Common myeloid progenitor, CD34-positive (primary cell): Measurements from ENCODE around the gene LHX2.

Source experiments
- CTCF ChIA-PET: fragments of 350-600 bp; sonication (Branson Sonifier 250); formaldehyde crosslinking; loops from one replicate; lab custom pipeline; 2021; ENCODE audit warnings: antibody characterized with exemption; lab: Charles Lee
- POLR2A ChIA-PET: fragments of 350-600 bp; sonication (Branson Sonifier 250); formaldehyde crosslinking; loops from one replicate; lab custom pipeline; 2021; ENCODE audit warnings: antibody characterized with exemption; lab: Charles Lee
- DNase-seq, 3 donors: peaks; one replicate each; pipeline versions ENCODE4 v3.0.0 to v3.0.0-alpha.2; 2013
- H3K27ac ChIP-seq, 2 experiments: 1 replicate in 1 of 2; 2 replicates in 1 of 2; pipeline ENCODE4 v1.7.0; 2013; ENCODE audit warnings: inconsistent platforms in 2 of 2, low read length in 2 of 2, mild to moderate bottlenecking in 2 of 2, low read depth in 1 of 2, moderate library complexity in 1 of 2; ENCODE audit not compliant: severe bottlenecking in 2 of 2, insufficient read depth in 1 of 2, poor library complexity in 1 of 2
- H3K27me3 ChIP-seq, 5 experiments: replicated peaks in 2 of 5; 1 replicate in 3 of 5; 2 replicates in 2 of 5; pipeline versions ENCODE4 v1.6.1 to v1.7.0; 2013; ENCODE audit warnings: low read length in 4 of 5, mild to moderate bottlenecking in 2 of 5, moderate library complexity in 2 of 5, inconsistent platforms in 1 of 5; ENCODE audit not compliant: insufficient read depth in 5 of 5, control insufficient read depth in 4 of 5
- H3K36me3 ChIP-seq, 4 experiments: 1 replicate in 2 of 4; 2 replicates in 2 of 4; pipeline versions ENCODE4 v1.6.1 to v1.7.0; 2013; ENCODE audit warnings: low read length in 3 of 4, control low read depth in 1 of 4, mild to moderate bottlenecking in 1 of 4; ENCODE audit not compliant: control insufficient read depth in 4 of 4, insufficient read depth in 4 of 4
- H3K4me1 ChIP-seq, 4 experiments: 1 replicate in 3 of 4; 2 replicates in 1 of 4; pipeline versions ENCODE4 v1.6.1 to v1.7.1; 2013; ENCODE audit warnings: low read length in 3 of 4, mild to moderate bottlenecking in 3 of 4, control low read depth in 1 of 4, inconsistent platforms in 1 of 4, moderate library complexity in 1 of 4; ENCODE audit not compliant: control insufficient read depth in 4 of 4, insufficient read depth in 4 of 4; ENCODE audit errors: control extremely low read depth in 1 of 4
- H3K4me3 ChIP-seq, 7 experiments: 1 replicate in 4 of 7; 2 replicates in 3 of 7; pipeline versions ENCODE4 v1.5.1 to v1.7.0; 2013; ENCODE audit warnings: mild to moderate bottlenecking in 7 of 7, low read length in 6 of 7, moderate library complexity in 6 of 7, inconsistent platforms in 2 of 7, low read depth in 2 of 7, control low read depth in 1 of 7; ENCODE audit not compliant: insufficient read depth in 4 of 7, control insufficient read depth in 1 of 7; ENCODE audit errors: extremely low read depth in 1 of 7
- H3K9me3 ChIP-seq, 5 experiments: 1 replicate in 4 of 5; 2 replicates in 1 of 5; pipeline versions ENCODE4 v1.6.1 to v1.7.1; 2013; ENCODE audit warnings: low read length in 4 of 5, mild to moderate bottlenecking in 2 of 5, inconsistent platforms in 1 of 5, low read depth in 1 of 5, moderate library complexity in 1 of 5; ENCODE audit not compliant: control insufficient read depth in 4 of 5, insufficient read depth in 2 of 5; ENCODE audit errors: control extremely low read depth in 1 of 5
- WGBS: methylation state at CpG from one replicate; pipeline ENCODE4 v1.1.5; 2013; ENCODE audit not compliant: insufficient coverage; 5-methylcytosine and 5-hydroxymethylcytosine counted together

The LHX2 gene

DNA sequence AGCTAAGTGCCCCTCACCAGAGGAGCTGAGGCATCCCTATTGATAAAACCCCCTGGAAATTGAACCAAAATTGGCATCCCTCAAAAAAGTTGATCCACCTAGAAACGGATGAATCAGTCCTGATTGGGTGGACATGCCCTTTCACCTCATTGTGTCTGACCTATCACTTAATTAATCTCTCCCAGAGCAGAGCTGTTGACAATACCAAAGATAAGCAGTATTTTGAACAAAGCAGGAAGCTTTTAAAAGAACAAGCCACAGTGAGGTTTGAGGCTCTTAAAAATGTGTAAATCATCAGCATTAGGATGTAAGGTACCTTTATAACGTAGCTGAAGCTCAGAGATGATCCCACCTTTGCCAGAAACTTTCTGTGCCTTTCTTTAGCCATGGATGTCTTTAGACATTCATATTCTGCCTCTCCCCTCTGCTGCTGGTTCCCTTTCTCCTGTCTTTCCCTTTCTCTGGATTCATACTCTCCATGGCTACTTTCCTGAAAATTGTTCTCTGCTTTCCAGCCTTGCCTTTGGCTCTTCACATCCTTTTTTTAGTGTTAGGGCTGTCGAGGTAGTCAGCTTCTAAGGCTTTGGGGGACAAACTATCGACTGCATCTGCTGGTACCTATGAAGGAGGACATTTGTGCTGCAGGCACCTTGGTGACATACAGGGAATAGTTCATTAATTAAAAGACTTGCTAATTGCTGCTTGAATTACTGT is 7.8 kb upstream of the LHX2 start:
- peaks cover 0 to 17% (median 11%) of the 10 kb centered on the region in 4 experiments for H3K4me1 ChIP-seq
- CTCF ChIA-PET, result interaction anchor here (0.6 to 1.5 kb wide), 2 partner anchors 35 to 364 kb away, joined by 4 to 5 read pairs; no protein-coding TSS in a partner anchor
- peaks cover 52 to 93% (median 77%) of the 10 kb centered on the region in 5 experiments for H3K27me3 ChIP-seq
- H3K9me3 ChIP-seq, result no peaks in the 10 kb centered on the region
- H3K36me3 ChIP-seq, result no peaks in the 10 kb centered on the region
- POLR2A ChIA-PET, result interaction anchor here (1.4 kb wide), 1 partner anchor 17 kb away, joined by 3 read pairs; no protein-coding TSS in a partner anchor
- WGBS, result 3% methylated on average over 4 of the region's 4 CpGs
- DNase-seq, result no peak
- no peak overlapping the region for H3K4me3 ChIP-seq
- no peak overlapping the region for H3K27ac ChIP-seq

DNA sequence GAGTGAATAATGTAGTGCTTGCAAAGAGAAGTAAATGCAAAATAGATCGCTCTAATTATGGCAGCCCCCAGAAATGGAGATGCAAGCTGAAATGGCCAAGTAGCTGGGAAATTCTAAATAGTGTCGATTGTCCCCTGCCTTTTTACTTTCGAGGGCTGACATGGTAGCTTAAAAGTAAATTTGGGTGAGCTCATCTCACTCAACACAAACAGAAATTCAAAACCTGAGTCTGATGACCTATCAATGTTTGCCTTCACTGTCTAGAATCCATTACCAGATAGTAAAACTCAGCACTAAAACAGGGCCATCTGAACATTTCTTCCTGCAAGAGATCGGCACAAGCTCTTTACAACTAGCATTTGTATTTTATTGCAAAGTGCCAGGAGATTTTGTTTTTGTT is 7.0 kb upstream of the LHX2 start:
- peaks cover 54 to 96% (median 80%) of the 10 kb centered on the region in 5 experiments for H3K27me3 ChIP-seq
- WGBS, result 0% methylated on average over 1 of the region's 4 CpGs
- H3K4me3 ChIP-seq, result no peak overlapping the region
- H3K36me3 ChIP-seq, result no peaks in the 10 kb centered on the region
- no peak overlapping the region for H3K27ac ChIP-seq
- peaks cover 0 to 19% (median 10%) of the 10 kb centered on the region in 4 experiments for H3K4me1 ChIP-seq
- H3K9me3 ChIP-seq, result no peaks in the 10 kb centered on the region
- CTCF ChIA-PET, result interaction anchor here (1.5 kb wide), 1 partner anchor 34 kb away, joined by 5 read pairs; no protein-coding TSS in a partner anchor
- no peak for DNase-seq
- POLR2A ChIA-PET, result interaction anchor here (1.4 kb wide), 1 partner anchor 16 kb away, joined by 3 read pairs; no protein-coding TSS in a partner anchor

DNA sequence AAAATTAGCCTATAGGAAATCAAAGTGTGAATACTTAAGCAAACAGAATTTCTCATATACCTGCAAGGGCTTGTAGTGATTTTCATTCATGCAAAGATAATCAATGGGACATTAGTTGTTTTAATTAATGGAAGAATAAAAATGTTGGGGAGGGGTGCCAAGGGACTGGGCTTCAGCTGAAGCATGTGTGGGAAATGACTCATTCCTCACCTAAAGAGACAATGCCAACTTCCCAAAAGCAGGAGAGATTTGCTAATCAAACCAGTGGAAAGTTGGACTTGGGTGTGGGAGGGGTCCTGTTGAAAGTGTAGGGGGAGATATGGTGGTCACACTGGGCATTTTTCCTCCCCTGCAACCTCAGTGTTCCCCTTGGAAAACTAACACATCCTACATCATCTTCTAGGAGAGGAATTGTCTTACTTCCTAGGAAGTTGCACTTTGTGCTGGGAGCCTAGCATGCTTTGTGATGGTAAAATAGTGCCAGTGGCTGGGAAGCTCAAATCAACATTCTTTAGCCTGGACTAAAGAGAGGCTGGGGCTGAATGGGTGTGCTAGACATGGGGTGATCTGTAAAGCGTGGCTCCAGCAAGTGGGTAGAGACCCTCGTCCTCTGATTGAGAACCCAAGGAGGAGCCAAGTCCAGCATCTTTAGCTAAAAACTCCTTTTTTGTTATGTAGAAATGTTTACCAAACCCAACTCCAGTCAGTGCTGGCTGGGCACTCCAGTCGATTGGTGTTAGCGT is 6.4 kb upstream of the LHX2 start:
- no peaks in the 10 kb centered on the region for H3K36me3 ChIP-seq
- 7% methylated on average over 2 of the region's 4 CpGs for WGBS
- H3K9me3 ChIP-seq, result peaks cover 0 to under 1% (median 0%) of the 10 kb centered on the region in 5 experiments
- H3K4me1 ChIP-seq, result peaks cover 0 to 17% (median 10%) of the 10 kb centered on the region in 4 experiments
- DNase-seq, result no peak
- CTCF ChIA-PET, result interaction anchor here (1.5 kb wide), 1 partner anchor 33 kb away, joined by 5 read pairs; no protein-coding TSS in a partner anchor
- POLR2A ChIA-PET, result no interaction called here
- no peak overlapping the region for H3K27ac ChIP-seq
- no peak overlapping the region for H3K4me3 ChIP-seq
- peaks cover 60 to 100% (median 85%) of the 10 kb centered on the region in 5 experiments for H3K27me3 ChIP-seq

DNA sequence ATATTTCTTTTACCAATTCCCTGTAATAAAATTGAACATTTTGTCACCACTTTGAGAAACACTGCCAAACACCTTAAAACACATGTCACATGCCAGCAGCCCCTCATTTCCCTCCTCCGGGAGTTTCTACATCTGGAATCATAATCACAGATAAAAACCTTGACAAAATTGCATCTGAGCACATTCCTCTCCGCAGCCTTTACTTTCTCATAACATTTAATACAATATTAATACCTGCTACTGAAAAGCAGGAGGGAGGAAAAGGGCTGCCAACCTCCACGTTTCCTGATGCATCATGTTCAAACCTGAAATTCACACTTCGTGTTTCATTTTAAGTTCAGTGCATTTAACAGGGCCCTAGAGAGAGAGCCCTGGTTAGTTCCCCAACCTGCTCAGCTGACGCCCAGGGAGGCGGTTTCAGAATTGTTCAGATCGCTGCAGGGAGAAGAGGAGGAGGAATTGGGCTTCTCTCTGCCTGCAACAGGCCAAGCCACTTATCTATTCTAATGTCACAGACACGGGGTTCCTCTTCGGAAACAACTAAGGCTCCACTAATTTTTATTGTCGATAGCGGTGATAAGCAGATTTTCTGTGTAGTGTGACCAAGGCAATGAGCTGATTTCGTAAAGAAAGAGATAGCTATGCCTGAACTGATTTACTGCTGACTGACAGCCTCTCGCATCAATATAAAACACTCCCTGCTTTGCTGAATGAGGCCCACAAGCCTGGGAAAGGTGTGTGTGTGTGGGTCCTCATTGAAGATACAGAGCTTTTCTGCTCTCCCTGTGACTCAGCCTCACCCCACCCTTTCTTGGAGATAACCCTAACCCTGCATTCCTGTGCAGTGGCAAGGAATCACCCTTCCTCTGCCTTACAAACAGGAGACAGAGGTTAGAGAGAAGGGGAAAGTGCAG is 4.9 kb upstream of the LHX2 start:
- Histone ChIP-seq H3K9me3 (peaks cover 0 to 6% (median 0%) of the 10 kb centered on the region in 5 experiments), H3K36me3 (no peaks in the 10 kb centered on the region), H3K27ac (no peak overlapping the region), H3K4me1 (peaks cover 0 to 28% (median 17%) of the 10 kb centered on the region in 4 experiments), H3K4me3 (no peak overlapping the region), H3K27me3 (peaks cover 52 to 100% (median 77%) of the 10 kb centered on the region in 5 experiments)
- ChIA-PET CTCF (no interaction called here), POLR2A (no interaction called here)
- 5% methylated on average over 9 of the region's 13 CpGs for WGBS
- peak in 2 of 3 donors; percentile 51 to 53 for DNase-seq

DNA sequence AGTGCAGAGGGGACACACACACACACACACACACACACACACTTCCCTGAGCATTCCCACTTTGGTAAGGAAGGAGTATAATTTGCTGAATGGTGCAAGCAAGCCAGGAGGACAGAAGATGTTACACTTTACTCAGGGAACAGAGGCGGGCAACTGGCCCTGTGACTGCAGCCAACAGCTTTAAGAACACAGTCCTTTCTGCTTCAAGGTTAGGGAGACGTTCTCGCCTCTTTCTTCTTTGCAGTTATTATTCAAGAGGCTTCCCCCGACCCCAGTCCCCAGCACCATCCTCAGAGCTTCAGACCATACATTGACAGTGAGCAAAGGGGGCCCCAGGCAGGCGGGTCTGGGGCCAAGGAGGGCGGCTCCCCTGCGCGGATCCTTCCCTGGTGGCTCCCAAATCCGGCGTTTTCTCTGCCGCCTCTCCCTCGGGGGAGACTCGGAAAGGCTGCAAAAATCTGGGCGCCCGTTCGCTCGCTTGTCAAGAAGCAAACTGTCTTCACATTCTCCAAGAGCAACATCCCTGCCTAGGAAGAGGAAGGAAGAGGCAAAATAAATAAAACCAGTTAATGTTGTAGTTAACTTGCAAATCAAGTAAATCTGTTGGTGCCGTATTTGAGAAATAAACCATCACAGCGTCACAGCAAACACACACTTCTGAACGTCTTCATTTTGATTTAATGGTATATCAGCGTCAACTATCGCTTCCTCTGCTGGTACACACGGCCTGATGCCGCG is 3.8 kb upstream of the LHX2 start:
- CTCF ChIA-PET, result no interaction called here
- Histone ChIP-seq H3K9me3 (peaks cover 0 to 6% (median 0%) of the 10 kb centered on the region in 5 experiments), H3K27me3 (peaks cover 48 to 100% (median 68%) of the 10 kb centered on the region in 5 experiments), H3K36me3 (no peaks in the 10 kb centered on the region), H3K4me1 (peaks cover 0 to 38% (median 28%) of the 10 kb centered on the region in 4 experiments), H3K4me3 (peak overlapping the region in 1 of 7 experiments; percentile 19), H3K27ac (no peak overlapping the region)
- POLR2A ChIA-PET, result no interaction called here
- WGBS, result 7% methylated on average over 18 of the region's 25 CpGs
- DNase-seq, result no peak

DNA sequence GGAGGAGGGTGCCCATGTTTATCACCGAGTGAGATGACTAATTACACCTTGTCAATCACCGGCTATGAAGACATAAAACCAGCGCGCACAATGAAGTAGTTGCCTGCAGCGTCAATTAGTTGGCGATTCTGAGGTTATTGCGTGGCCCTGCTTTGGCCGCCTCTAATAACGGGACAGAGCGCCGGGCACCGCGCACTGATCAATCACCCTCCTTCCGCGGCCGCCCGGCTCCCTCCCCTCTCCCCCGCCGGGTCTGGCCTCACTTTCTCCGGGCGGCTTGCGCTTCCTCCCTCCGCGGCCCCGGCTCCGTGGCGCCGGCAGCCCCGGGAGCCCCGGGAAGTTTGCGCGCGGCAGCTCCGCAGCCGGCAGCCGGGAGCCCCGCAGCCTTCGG is 3.3 kb upstream of the LHX2 start:
- DNase-seq, result no peak
- Histone ChIP-seq H3K4me3 (peak overlapping the region in 2 of 7 experiments; percentile 11 to 19), H3K36me3 (no peaks in the 10 kb centered on the region), H3K9me3 (peaks cover 0 to 6% (median 0%) of the 10 kb centered on the region in 5 experiments), H3K27ac (no peak overlapping the region), H3K4me1 (peaks cover 0 to 42% (median 29%) of the 10 kb centered on the region in 4 experiments), H3K27me3 (peaks cover 44 to 100% (median 66%) of the 10 kb centered on the region in 5 experiments)
- ChIA-PET CTCF (no interaction called here), POLR2A (no interaction called here)
- WGBS, result under 1% methylated on average over 31 of the region's 38 CpGs
